HepG2 (cell line): ENCODE results near the gene MEX3C. TPM values are rescaled to one million over a fixed set of nuclear protein-coding genes. Genes with fewer than 3 reads are reported as not detected.

Source experiments
- ATAC-seq: fragments of 200-7000 bp; cut with Tn5 transposase; 3 replicates; pipeline ENCODE4 v1.9.1; 2020; ENCODE audit warnings: mild to moderate bottlenecking, moderate library complexity
- BruUV-seq: library from RNA; stranded (reverse); fragments of 400-500 nt; replicated peaks from 2 replicates; lab custom pipeline; 2021; lab: Mats Ljungman, UMichigan
- CTCF ChIA-PET: fragments of 300-600 bp; formaldehyde crosslinking; extraction: SDS; loops from one replicate; lab custom pipeline; 2021; ENCODE audit warnings: low total read pairs, inconsistent platforms, low intra/inter-chr PET ratio; lab: Yijun Ruan, JAX
- POLR2A ChIA-PET: fragments of 350-600 bp; sonication (Branson Sonifier 250); formaldehyde crosslinking; loops from one replicate; lab custom pipeline; 2020; ENCODE audit warnings: antibody characterized with exemption, inconsistent platforms; lab: Yijun Ruan, JAX
- DNase-seq: peaks from one replicate; pipeline ENCODE4 v3.0.0-alpha.2; 2015; ENCODE audit warnings: low spot score
- FAIRE-seq: peaks from 3 replicates; lab custom pipeline; 2011; peaks lifted over from hg19 to GRCh38; lab: Jason Lieb, UNC
- H2AFZ ChIP-seq: one replicate; pipeline ENCODE4 v1.6.1; 2011; ENCODE audit warnings: low read length, inconsistent platforms
- H3K27ac ChIP-seq: fragments of 300-600 bp; 3 replicates; pipeline ENCODE4 v1.8.0; 2011; ENCODE audit warnings: mixed run types, mild to moderate bottlenecking, mixed read lengths, low read length, inconsistent platforms; ENCODE audit not compliant: insufficient read depth; ENCODE audit errors: extremely low read length
- H3K27me3 ChIP-seq, 2 experiments: fragments of 200-600 bp in 1 of 2; 2 replicates in 1 of 2; 3 replicates in 1 of 2; pipeline versions ENCODE4 v1.6.0 to v1.8.0; 2011; ENCODE audit warnings: low read length in 2 of 2, mild to moderate bottlenecking in 2 of 2, moderate library complexity in 2 of 2, inconsistent platforms in 1 of 2; ENCODE audit not compliant: insufficient read depth in 2 of 2, control insufficient read depth in 1 of 2
- H3K36me3 ChIP-seq, 2 experiments: fragments of 200-600 bp in 1 of 2; replicated peaks in 1 of 2; 2 replicates in 1 of 2; 3 replicates in 1 of 2; pipeline versions ENCODE4 v1.5.1 to v1.8.0; 2011; ENCODE audit warnings: low read length in 2 of 2, inconsistent platforms in 1 of 2; ENCODE audit not compliant: insufficient read depth in 2 of 2, control insufficient read depth in 1 of 2
- H3K4me1 ChIP-seq: 2 replicates; pipeline ENCODE4 v1.5.1; 2012; ENCODE audit warnings: low read length, inconsistent platforms; ENCODE audit not compliant: insufficient read depth
- H3K4me2 ChIP-seq: 2 replicates; pipeline ENCODE4 v1.6.0; 2011; ENCODE audit warnings: low read depth, low read length, inconsistent platforms
- H3K4me3 ChIP-seq, 3 experiments: fragments of 200-600 bp in 1 of 3; sonication (generic), shearing (Covaris generic) in 1 of 3; replicated peaks in 1 of 3; 2 replicates each; pipeline ENCODE4 v1.5.1; 2011 to 2016; ENCODE audit warnings: low read length in 3 of 3, inconsistent platforms in 2 of 3, low read depth in 2 of 3, mild to moderate bottlenecking in 2 of 3, control low read depth in 1 of 3, mixed read lengths in 1 of 3; ENCODE audit not compliant: insufficient read depth in 1 of 3
- H3K79me2 ChIP-seq: one replicate; pipeline ENCODE4 v1.6.1; 2011; ENCODE audit warnings: low read length, inconsistent platforms; ENCODE audit not compliant: insufficient read depth
- H3K9ac ChIP-seq: 2 replicates; pipeline ENCODE4 v1.6.0; 2011; ENCODE audit warnings: mild to moderate bottlenecking, low read depth, low read length, inconsistent platforms; ENCODE audit not compliant: insufficient read depth
- H3K9me3 ChIP-seq: 2 replicates; pipeline ENCODE4 v1.5.1; 2012; ENCODE audit warnings: mild to moderate bottlenecking, low read length
- H4K20me1 ChIP-seq: 2 replicates; pipeline ENCODE4 v1.6.0; 2011; ENCODE audit warnings: inconsistent platforms, mild to moderate bottlenecking, low read length, moderate library complexity; ENCODE audit not compliant: insufficient read depth
- IKZF1 ChIP-seq: fragments of 450-650 bp; IDR thresholded peaks from 2 replicates; pipeline ENCODE4 v1.7.1; 2016
- NCOA5 ChIP-seq: sonication (generic); formaldehyde crosslinking; IDR thresholded peaks from 2 replicates; pipeline ENCODE4 v1.4.0; 2020; ENCODE audit warnings: missing genetic modification reagents
- PAX8 ChIP-seq: sonication (generic); formaldehyde crosslinking; IDR thresholded peaks from 2 replicates; pipeline ENCODE4 v1.8.0; 2022; ENCODE audit warnings: mild to moderate bottlenecking, missing genetic modification reagents, borderline replicate concordance
- SPEN ChIP-seq: sonication (generic); formaldehyde crosslinking; IDR thresholded peaks from 2 replicates; pipeline ENCODE4 v1.5.1; 2020; ENCODE audit warnings: low read depth, mild to moderate bottlenecking, missing genetic modification reagents
- ZMYM3 ChIP-seq: sonication (generic); formaldehyde crosslinking; IDR thresholded peaks from 2 replicates; pipeline ENCODE4 v1.5.1; 2020; ENCODE audit warnings: mild to moderate bottlenecking, missing genetic modification reagents
- ZNF235 ChIP-seq: sonication (generic); formaldehyde crosslinking; IDR thresholded peaks from 2 replicates; pipeline ENCODE4 v1.8.1; 2023; ENCODE audit warnings: mild to moderate bottlenecking, missing genetic modification reagents, borderline replicate concordance
- ZNF530 ChIP-seq: sonication (generic); formaldehyde crosslinking; IDR thresholded peaks from 2 replicates; pipeline ENCODE4 v1.5.0; 2020; ENCODE audit warnings: low read depth, mild to moderate bottlenecking, missing genetic modification reagents
- ZNF564 ChIP-seq: sonication (generic); formaldehyde crosslinking; IDR thresholded peaks from 2 replicates; pipeline ENCODE4 v1.8.1; 2023; ENCODE audit warnings: mild to moderate bottlenecking, missing genetic modification reagents
- ZNF737 ChIP-seq: sonication (generic); formaldehyde crosslinking; IDR thresholded peaks from 2 replicates; pipeline ENCODE4 v1.5.0; 2020; ENCODE audit warnings: missing genetic modification reagents, mild to moderate bottlenecking, borderline replicate concordance
- WGBS: methylation state at CpG from one replicate; pipeline ENCODE4 v1.1.6; 2017; ENCODE audit warnings: low lambda C conversion rate; 5-methylcytosine and 5-hydroxymethylcytosine counted together
- in situ Hi-C: cut with HindIII; loops from 2 replicates; pipeline ENCODE4 v1.10.0; 2017; ENCODE audit warnings: low pct_unique_long_range_greater_than_20kb; ENCODE audit not compliant: extremely low pct_ligation_motif_present
- intact Hi-C: fragments of 100-400 bp; cut with micrococcal nuclease; formaldehyde crosslinking; loops from one replicate; pipeline ENCODE4 v1.10.0; 2022; ENCODE audit not compliant: unreplicated experiment
- polyA plus RNA-seq, 8 experiments: library from polyadenylated mRNA; depleted of rRNA in 3 of 8; stranded (reverse) in 7 of 8; unstranded in 1 of 8; fragments of >200 nt; fragmentation: Illumina TruSeq in 4 of 8; extraction: Trizol in 4 of 8; gene quantifications; 2 replicates each; pipeline versions ENCODE4 v1.2.1 to v1.2.3, GENCODE V29; 2011 to 2016; ENCODE audit warnings: low read depth in 4 of 8, missing spikeins in 1 of 8, mixed read lengths in 1 of 8; ENCODE audit not compliant: insufficient read depth in 1 of 8
- total RNA-seq, 5 experiments: library from RNA; depleted of rRNA; stranded (reverse); fragments of >200 nt; fragmentation: Illumina TruSeq; extraction: Trizol; gene quantifications; 2 replicates each; pipeline ENCODE4 v1.2.3, GENCODE V29; 2016; ENCODE audit warnings: low read depth in 1 of 5
- TF ChIP-seq, protein P1 (sequence below): sonication (generic); formaldehyde crosslinking; IDR thresholded peaks from 2 replicates; pipeline ENCODE4 v1.4.0; 2020; ENCODE audit warnings: missing genetic modification reagents
- TF ChIP-seq, protein P2 (sequence below): sonication (generic); formaldehyde crosslinking; IDR thresholded peaks from 2 replicates; pipeline ENCODE4 v1.5.1; 2020; ENCODE audit warnings: mild to moderate bottlenecking, missing genetic modification reagents, borderline replicate concordance

The MEX3C gene
- total and polyA plus RNA-seq, 2 of the 13 experiments (the other 11 are each of a cell fraction or from before 2014, with no cell fraction given): 34.8 to 36.4 TPM

DNA sequence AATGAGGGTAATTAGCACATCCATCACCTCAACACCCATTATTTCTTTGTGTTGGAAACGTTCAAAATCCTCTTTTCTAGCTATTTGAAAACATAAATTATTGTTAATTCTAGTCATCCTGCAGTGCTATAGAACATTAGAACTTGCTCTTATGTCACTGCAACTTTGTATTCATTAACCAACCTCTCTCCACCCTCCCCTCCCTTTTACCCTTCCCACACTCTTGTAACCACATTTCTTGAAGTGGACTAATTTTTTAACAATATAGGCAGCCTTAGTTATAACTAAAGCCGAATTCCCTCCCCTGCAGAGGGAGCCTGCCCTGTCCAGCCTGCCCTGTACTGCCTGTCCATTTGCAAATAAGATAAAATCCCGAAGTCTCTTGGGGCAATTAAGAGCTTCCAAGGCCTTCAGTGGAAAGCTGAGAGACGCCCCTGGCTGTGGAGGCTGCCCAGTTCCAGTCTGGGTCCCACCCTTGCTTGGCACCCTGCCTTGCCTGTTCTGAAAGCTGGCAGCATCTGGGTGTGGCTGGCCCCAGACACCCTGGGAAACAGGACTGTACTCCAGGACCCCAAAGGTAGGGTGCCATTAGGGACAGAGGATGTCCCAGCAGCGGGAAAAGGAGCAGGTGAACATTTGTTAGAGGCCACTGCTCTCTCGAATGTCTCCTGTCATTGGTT, 65.1 kb downstream of the MEX3C start:
- no TSS peak for BruUV-seq
- no peak for FAIRE-seq
- no peak overlapping the region for H3K27ac ChIP-seq
- intact Hi-C loops (no loop called here), in situ Hi-C loops (no loop called here)
- ChIA-PET POLR2A (no interaction called here), CTCF (no interaction called here)
- H2AFZ ChIP-seq: no peak overlapping the region
- WGBS: 16% methylated on average over 5 of the region's 6 CpGs
- no peak overlapping the region for H3K4me2 ChIP-seq
- peak; percentile 12 for ATAC-seq
- no peaks in the 10 kb centered on the region for H3K79me2 ChIP-seq
- H3K36me3 ChIP-seq: no peaks in the 10 kb centered on the region
- H3K9ac ChIP-seq: no peak overlapping the region
- H3K4me1 ChIP-seq: peaks cover 34% of the 10 kb centered on the region
- no peak for DNase-seq
- H4K20me1 ChIP-seq: no peaks in the 10 kb centered on the region
- H3K9me3 ChIP-seq: no peaks in the 10 kb centered on the region
- no peak overlapping the region for H3K4me3 ChIP-seq
- H3K27me3 ChIP-seq: peaks cover 1 to 4% of the 10 kb centered on the region in 2 experiments; a peak in 2 of 5 replicates
- no peak for TF ChIP-seq ZNF564 (CRISPR knock-in tag)
- no peak for TF ChIP-seq NCOA5
- no peak for TF ChIP-seq IKZF1
- TF ChIP-seq, protein P1, sequence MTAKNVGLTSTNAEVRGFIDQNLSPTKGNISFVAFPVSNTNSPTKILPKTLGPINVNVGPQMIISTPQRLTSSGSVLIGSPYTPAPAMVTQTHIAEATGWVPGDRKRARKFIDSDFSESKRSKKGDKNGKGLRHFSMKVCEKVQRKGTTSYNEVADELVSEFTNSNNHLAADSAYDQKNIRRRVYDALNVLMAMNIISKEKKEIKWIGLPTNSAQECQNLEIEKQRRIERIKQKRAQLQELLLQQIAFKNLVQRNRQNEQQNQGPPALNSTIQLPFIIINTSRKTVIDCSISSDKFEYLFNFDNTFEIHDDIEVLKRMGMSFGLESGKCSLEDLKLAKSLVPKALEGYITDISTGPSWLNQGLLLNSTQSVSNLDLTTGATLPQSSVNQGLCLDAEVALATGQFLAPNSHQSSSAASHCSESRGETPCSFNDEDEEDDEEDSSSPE (CRISPR knock-in tag): no peak
- no peak for TF ChIP-seq ZNF235 (CRISPR knock-in tag)
- TF ChIP-seq ZMYM3 (CRISPR knock-in tag): no peak
- TF ChIP-seq PAX8: no peak
- no peak for TF ChIP-seq SPEN
- TF ChIP-seq ZNF530: no peak
- TF ChIP-seq, protein P2, sequence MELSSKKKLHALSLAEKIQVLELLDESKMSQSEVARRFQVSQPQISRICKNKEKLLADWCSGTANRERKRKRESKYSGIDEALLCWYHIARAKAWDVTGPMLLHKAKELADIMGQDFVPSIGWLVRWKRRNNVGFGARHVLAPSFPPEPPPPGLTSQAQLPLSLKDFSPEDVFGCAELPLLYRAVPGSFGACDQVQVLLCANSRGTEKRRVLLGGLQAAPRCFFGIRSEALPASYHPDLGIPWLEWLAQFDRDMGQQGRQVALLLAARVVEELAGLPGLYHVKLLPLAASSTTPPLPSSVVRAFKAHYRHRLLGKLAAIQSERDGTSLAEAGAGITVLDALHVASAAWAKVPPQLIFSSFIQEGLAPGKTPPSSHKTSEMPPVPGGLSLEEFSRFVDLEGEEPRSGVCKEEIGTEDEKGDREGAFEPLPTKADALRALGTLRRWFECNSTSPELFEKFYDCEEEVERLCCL: no peak
- no peak for TF ChIP-seq ZNF737
- TF ChIP-seq, all 625 proteins: peak for 0
